Stomach smooth muscle (tissue), 2 donors: ENCODE data around the gene APOL2.
"Not testable (repeated sequence)": the region's sequence is repeated elsewhere in the genome, so short reads cannot be mapped to it uniquely, and the experiment has no call there.

ENCODE experiments used
- H3K27ac ChIP-seq: one replicate; pipeline ENCODE4 v1.7.0; 2013; ENCODE audit warnings: mild to moderate bottlenecking, low read length, inconsistent platforms
- H3K27me3 ChIP-seq, 2 donors: one replicate each; pipeline ENCODE4 v1.7.0; 2013; ENCODE audit warnings: low read length in 2 of 2; ENCODE audit not compliant: insufficient read depth in 2 of 2, control insufficient read depth in 1 of 2
- H3K36me3 ChIP-seq, 2 donors: one replicate each; pipeline ENCODE4 v1.7.0; 2013; ENCODE audit warnings: low read length in 2 of 2; ENCODE audit not compliant: control insufficient read depth in 2 of 2, insufficient read depth in 2 of 2
- H3K4me1 ChIP-seq: one replicate; pipeline ENCODE4 v1.7.0; 2013; ENCODE audit warnings: low read length; ENCODE audit not compliant: control insufficient read depth, insufficient read depth
- H3K4me3 ChIP-seq, 2 donors: one replicate each; pipeline ENCODE4 v1.7.0; 2013; ENCODE audit warnings: low read length in 2 of 2
- H3K9ac ChIP-seq, 2 donors: one replicate each; pipeline ENCODE4 v1.7.0; 2013; ENCODE audit warnings: low read length in 2 of 2, mild to moderate bottlenecking in 1 of 2
- H3K9me3 ChIP-seq, 2 donors: one replicate each; pipeline ENCODE4 v1.7.0; 2013; ENCODE audit warnings: low read length in 2 of 2; ENCODE audit not compliant: control insufficient read depth in 2 of 2
- donor health status: healthy.
- donor health status: Pancreatic carcinoma.

Gene APOL2

GRCh38 chr22:36196254-36197064 lies 42.9 kb downstream of the APOL2 start:
- Histone ChIP-seq H3K9ac (no peak overlapping the region), H3K27me3 (no peaks in the 10 kb centered on the region), H3K9me3 (no peaks in the 10 kb centered on the region), H3K4me1 (peaks cover 27% of the 10 kb centered on the region), H3K27ac (no peak overlapping the region), H3K36me3 (no peaks in the 10 kb centered on the region), H3K4me3 (no peak overlapping the region)

GRCh38 chr22:36194971-36195370 lies 44.4 kb downstream of the APOL2 start:
- Histone ChIP-seq H3K4me1 (peaks cover 28% of the 10 kb centered on the region), H3K9me3 (no peaks in the 10 kb centered on the region), H3K27me3 (no peaks in the 10 kb centered on the region), H3K27ac (no peak overlapping the region), H3K4me3 (no peak overlapping the region), H3K9ac (no peak overlapping the region), H3K36me3 (no peaks in the 10 kb centered on the region)

- no peaks in the 10 kb centered on the region for H3K36me3 ChIP-seq
- no peaks in the 10 kb centered on the region for H3K27me3 ChIP-seq
- H3K9ac ChIP-seq: no peak overlapping the region
- H3K4me3 ChIP-seq: no peak overlapping the region
- no peaks in the 10 kb centered on the region for H3K9me3 ChIP-seq
- H3K4me1 ChIP-seq: peaks cover 27% of the 10 kb centered on the region
- no peak overlapping the region for H3K27ac ChIP-seq
Measured at GRCh38 chr22:36194385-36194784, 44.9 kb downstream of the APOL2 start.

GRCh38 chr22:36193577-36193976 lies 45.8 kb downstream of the APOL2 start:
- Histone ChIP-seq H3K27ac (no peak overlapping the region), H3K36me3 (no peaks in the 10 kb centered on the region), H3K27me3 (no peaks in the 10 kb centered on the region), H3K9ac (no peak overlapping the region), H3K9me3 (no peaks in the 10 kb centered on the region), H3K4me1 (peaks cover 23% of the 10 kb centered on the region), H3K4me3 (no peak overlapping the region)

GRCh38 chr22:36193171-36193570 lies 46.2 kb downstream of the APOL2 start:
- Histone ChIP-seq H3K27me3 (no peaks in the 10 kb centered on the region), H3K9me3 (no peaks in the 10 kb centered on the region), H3K36me3 (no peaks in the 10 kb centered on the region), H3K4me1 (peaks cover 23% of the 10 kb centered on the region), H3K27ac (no peak overlapping the region), H3K4me3 (no peak overlapping the region), H3K9ac (no peak overlapping the region)

GRCh38 chr22:36192542-36192941 lies 46.8 kb downstream of the APOL2 start:
- Histone ChIP-seq H3K4me1 (peaks cover 19% of the 10 kb centered on the region), H3K9me3 (no peaks in the 10 kb centered on the region), H3K27ac (no peak overlapping the region), H3K27me3 (no peaks in the 10 kb centered on the region), H3K4me3 (no peak overlapping the region), H3K9ac (no peak overlapping the region), H3K36me3 (no peaks in the 10 kb centered on the region)

GRCh38 chr22:36191106-36191836 lies 48.1 kb downstream of the APOL2 start:
- Histone ChIP-seq H3K9ac (no peak overlapping the region), H3K27me3 (no peaks in the 10 kb centered on the region), H3K36me3 (no peaks in the 10 kb centered on the region), H3K4me3 (no peak overlapping the region), H3K4me1 (peaks cover 15% of the 10 kb centered on the region), H3K27ac (peak overlapping the region; percentile 71), H3K9me3 (no peaks in the 10 kb centered on the region)

- H3K27me3 ChIP-seq, H3K36me3 ChIP-seq, H3K9me3 ChIP-seq, H3K9ac ChIP-seq, H3K4me3 ChIP-seq, H3K27ac ChIP-seq: not testable (repeated sequence)
- H3K4me1 ChIP-seq: peaks cover 15% of the 10 kb centered on the region
Measured at GRCh38 chr22:36187862-36188261, 51.5 kb downstream of the APOL2 start.

- Histone ChIP-seq H3K9me3 (no peaks in the 10 kb centered on the region), H3K4me3 (no peak overlapping the region), H3K9ac (no peak overlapping the region), H3K4me1 (peaks cover 10% of the 10 kb centered on the region), H3K27me3 (no peaks in the 10 kb centered on the region), H3K27ac (no peak overlapping the region), H3K36me3 (no peaks in the 10 kb centered on the region)
Measured at GRCh38 chr22:36185828-36186624, 53.3 kb downstream of the APOL2 start.

GRCh38 chr22:36184433-36185025 lies 54.8 kb downstream of the APOL2 start:
- Histone ChIP-seq H3K9ac (no peak overlapping the region), H3K27ac (no peak overlapping the region), H3K4me1 (peaks cover 8% of the 10 kb centered on the region), H3K9me3 (no peaks in the 10 kb centered on the region), H3K4me3 (no peak overlapping the region), H3K27me3 (no peaks in the 10 kb centered on the region), H3K36me3 (no peaks in the 10 kb centered on the region)
